ENCODE data around the gene PKNOX2. TPM values are rescaled to one million over a fixed set of nuclear protein-coding genes. Genes with fewer than 3 reads are reported as not detected.

Gene PKNOX2
- total RNA-seq, 1 donor = 0.86 TPM

DNA sequence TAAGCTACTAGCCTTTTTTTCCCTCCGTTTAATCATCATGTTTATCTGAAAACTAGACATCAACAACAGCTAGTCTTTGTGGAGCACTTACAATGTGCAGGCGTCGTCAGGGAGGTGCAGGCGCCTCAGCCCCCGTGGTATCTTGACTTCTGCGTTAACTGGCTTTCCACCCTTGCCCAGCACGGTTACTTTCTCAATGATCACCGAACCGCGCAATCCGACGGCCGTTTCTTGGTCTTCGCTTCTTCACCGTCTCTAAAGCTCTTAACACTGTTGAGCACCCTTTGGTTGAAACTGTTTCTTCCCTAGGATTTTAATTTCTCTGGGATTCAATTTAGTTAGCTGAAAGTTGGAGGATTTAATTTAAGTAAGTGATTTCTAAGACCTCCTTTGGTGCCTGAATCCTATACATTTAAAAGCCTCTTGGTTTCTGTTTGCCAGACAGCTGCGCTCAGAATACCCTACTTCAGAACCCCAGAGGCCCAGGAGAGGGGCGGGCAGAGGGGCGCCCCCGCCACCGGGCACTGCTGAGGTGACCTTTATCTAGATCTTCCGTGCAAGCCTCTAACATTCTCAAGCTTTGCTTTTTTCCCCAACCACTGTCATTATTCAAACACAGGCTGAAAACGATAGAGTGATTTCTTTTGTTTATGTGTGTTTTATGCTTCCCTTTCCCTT, 35.1 kb upstream of the PKNOX2 start:
- TF ChIP-seq, protein P1, sequence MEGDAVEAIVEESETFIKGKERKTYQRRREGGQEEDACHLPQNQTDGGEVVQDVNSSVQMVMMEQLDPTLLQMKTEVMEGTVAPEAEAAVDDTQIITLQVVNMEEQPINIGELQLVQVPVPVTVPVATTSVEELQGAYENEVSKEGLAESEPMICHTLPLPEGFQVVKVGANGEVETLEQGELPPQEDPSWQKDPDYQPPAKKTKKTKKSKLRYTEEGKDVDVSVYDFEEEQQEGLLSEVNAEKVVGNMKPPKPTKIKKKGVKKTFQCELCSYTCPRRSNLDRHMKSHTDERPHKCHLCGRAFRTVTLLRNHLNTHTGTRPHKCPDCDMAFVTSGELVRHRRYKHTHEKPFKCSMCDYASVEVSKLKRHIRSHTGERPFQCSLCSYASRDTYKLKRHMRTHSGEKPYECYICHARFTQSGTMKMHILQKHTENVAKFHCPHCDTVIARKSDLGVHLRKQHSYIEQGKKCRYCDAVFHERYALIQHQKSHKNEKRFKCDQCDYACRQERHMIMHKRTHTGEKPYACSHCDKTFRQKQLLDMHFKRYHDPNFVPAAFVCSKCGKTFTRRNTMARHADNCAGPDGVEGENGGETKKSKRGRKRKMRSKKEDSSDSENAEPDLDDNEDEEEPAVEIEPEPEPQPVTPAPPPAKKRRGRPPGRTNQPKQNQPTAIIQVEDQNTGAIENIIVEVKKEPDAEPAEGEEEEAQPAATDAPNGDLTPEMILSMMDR (IDR thresholded peaks at IDR 0.05; ENCODE audit: insufficient read depth, low read depth, low read length) = no peak
- peak overlapping the region; percentile 34 for H3K4me3 ChIP-seq (ENCODE audit: low read depth, low read length)
- DNase-seq (ENCODE audit: low read depth) = no peak

DNA sequence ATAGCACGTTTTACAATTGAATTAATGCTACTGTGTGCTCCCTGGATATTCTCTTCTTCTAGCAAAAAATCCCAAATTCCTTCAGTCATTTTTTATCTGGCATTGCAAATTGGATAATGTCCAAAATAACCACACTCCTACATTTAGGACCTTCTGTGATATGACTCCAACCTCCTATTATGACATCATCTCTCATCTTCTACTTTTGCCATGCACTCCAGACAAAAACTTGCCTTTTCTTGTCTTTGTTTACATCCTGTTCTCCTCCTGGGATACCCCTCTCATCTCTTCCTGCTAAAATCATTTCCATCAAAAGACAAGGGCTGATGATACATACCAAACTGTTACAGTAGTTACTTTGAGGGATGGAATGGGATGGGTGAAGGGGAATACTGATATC, 32.5 kb upstream of the PKNOX2 start:
- no peak overlapping the region for H3K4me3 ChIP-seq (ENCODE audit: low read depth, low read length)
- DNase-seq (ENCODE audit: low read depth) = no peak
- TF ChIP-seq, protein P1 (IDR thresholded peaks at IDR 0.05; ENCODE audit: insufficient read depth, low read depth, low read length) = no peak

GRCh38 chr11:125132596-125132995, 32.0 kb upstream of the PKNOX2 start:
- TF ChIP-seq, protein P1 (IDR thresholded peaks at IDR 0.05; ENCODE audit: insufficient read depth, low read depth, low read length) = no peak
- H3K4me3 ChIP-seq (ENCODE audit: low read depth, low read length) = no peak overlapping the region
- DNase-seq (ENCODE audit: low read depth) = no peak

DNA sequence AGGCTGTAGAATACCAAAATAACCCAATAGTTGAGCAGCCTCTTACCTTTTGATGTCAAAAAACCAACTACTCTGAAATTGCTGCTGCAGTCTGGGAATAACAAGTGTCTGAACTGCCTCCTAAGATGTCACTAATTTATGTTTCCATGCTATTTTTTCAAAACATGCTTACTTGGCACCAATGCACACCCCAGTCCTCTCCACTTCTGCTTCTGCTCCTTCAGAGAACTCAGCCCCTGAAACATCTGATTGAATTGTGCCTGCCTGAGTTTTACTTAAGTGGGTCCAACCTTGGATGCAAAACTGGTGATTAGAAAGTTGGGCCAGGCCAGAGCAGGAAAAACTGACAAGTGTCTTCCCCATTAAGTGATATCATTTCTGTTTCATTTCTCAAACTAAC, 28.6 kb upstream of the PKNOX2 start:
- H3K4me3 ChIP-seq (ENCODE audit: low read depth, low read length) = no peak overlapping the region
- DNase-seq (ENCODE audit: low read depth) = no peak
- TF ChIP-seq, protein P1 (IDR thresholded peaks at IDR 0.05; ENCODE audit: insufficient read depth, low read depth, low read length) = no peak

DNA sequence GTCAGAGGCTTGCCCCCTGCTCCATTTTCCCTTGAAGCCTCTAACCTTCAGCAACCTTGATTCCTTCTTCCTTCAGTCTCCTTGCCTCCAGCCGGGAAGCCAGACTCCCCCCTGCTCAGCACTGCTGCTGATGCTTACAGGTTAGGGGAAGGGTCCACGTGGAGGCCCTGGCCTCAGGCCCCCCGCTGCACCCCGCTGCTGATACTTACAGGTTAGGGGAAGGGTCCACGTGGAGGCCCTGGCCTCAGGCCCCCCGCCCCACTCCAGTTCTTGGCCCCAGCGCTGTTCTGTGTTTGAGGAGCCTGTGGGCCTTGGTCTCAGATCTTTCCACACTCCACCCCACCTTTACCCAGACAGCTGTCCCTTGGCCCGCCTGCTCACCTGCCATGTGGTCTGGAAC, 25.6 kb upstream of the PKNOX2 start:
- DNase-seq (ENCODE audit: low read depth) = no peak
- TF ChIP-seq, protein P1 (IDR thresholded peaks at IDR 0.05; ENCODE audit: insufficient read depth, low read depth, low read length) = no peak
- H3K4me3 ChIP-seq (ENCODE audit: low read depth, low read length) = no peak overlapping the region

DNA sequence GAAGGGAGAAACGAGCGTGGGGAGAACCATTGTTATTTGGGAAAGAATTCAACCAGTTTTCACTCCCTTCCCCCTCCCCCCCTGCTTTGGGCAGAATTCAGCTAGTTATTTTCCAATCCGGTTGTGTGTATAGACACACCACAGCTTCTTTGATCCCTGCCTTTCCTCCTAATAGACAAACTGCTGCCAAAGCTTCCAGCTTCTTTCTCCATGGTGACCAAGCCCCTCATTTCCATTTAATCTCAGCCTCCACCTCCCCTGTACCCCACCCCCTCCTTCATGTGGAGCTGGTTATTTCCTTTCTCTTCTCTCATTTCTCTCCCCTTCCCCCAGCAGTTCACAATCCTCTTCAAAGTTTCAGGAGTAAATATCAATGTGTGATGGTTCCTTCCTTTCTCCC, 24.8 kb upstream of the PKNOX2 start:
- TF ChIP-seq, protein P1 (IDR thresholded peaks at IDR 0.05; ENCODE audit: insufficient read depth, low read depth, low read length) = no peak
- no peak overlapping the region for H3K4me3 ChIP-seq (ENCODE audit: low read depth, low read length)
- no peak for DNase-seq (ENCODE audit: low read depth)

DNA sequence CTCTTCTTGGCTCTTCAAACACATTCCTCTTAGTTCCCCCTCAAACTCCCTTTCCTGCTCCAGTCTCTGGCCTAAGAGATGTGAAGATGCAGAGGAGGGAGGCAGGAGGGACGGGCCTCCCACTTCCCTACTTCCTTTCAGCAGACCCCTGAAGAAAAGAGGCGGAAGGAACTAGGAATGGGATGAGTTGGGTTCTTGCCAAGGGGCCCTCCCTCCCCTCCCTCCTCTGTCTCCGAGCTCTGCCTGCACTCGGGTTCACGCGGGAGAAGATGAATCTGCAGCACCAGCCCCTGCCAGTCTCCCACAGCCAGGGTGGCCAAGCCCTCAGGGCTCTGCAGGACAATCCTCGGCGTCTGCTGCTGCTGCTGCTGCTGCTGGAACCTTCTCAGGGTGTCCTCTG, 24.3 kb upstream of the PKNOX2 start:
- H3K4me3 ChIP-seq (ENCODE audit: low read depth, low read length) = no peak overlapping the region
- TF ChIP-seq, protein P1 (IDR thresholded peaks at IDR 0.05; ENCODE audit: insufficient read depth, low read depth, low read length) = no peak
- DNase-seq (ENCODE audit: low read depth) = no peak

Measured in fibroblast of villous mesenchyme (primary cell).